ENCODE data around the gene HS3ST4. TPM values are rescaled to one million over a fixed set of nuclear protein-coding genes. Genes with fewer than 3 reads are reported as not detected.

Gene HS3ST4
- polyA plus RNA-seq, 1 donor (not counting 4 experiments of a cell fraction or from before 2014, with no cell fraction given): not detected

DNA sequence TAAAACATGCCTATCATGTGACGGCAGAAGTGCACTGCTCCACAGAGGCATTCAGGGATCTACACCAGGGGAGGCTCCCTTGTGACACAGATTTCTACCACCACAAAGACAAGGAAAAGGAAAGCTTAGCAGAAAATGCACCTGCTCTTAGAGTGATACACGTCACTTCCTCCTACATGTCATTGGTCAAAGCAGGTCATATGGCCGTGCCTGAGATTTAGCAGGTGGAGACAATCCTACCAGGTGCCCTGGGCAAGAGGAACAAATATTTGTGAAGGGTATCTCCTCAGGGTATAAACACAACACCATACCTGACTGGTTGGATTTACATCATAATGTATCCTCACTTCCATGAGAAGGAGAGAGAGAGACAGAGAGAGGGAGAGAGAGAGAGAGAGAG lies 362.1 kb downstream of the HS3ST4 start:
- H3K27ac ChIP-seq (ENCODE audit: control insufficient read depth, insufficient read depth, low read length): no peak overlapping the region
- no peak for DNase-seq (ENCODE audit: low read depth, low spot score)
- no peak overlapping the region for H2AFZ ChIP-seq (ENCODE audit: control insufficient read depth, low read length)
- FAIRE-seq: no peak
- no peaks in the 10 kb centered on the region for H3K9me1 ChIP-seq (ENCODE audit: control insufficient read depth, extremely low read depth, insufficient read depth, low read length)
- no peak overlapping the region for H3K9ac ChIP-seq (ENCODE audit: control insufficient read depth, extremely low read depth, insufficient read depth, low read length)
- no peak overlapping the region for H3K4me2 ChIP-seq (ENCODE audit: control insufficient read depth, extremely low read depth, insufficient read depth, low read depth, low read length)
- H3K4me1 ChIP-seq (ENCODE audit: control insufficient read depth, extremely low read depth, insufficient read depth, low read length): no peaks in the 10 kb centered on the region
- peaks cover 2% of the 10 kb centered on the region for H3K9me3 ChIP-seq (ENCODE audit: control insufficient read depth, low read depth, low read length)
- TF ChIP-seq, protein P1, sequence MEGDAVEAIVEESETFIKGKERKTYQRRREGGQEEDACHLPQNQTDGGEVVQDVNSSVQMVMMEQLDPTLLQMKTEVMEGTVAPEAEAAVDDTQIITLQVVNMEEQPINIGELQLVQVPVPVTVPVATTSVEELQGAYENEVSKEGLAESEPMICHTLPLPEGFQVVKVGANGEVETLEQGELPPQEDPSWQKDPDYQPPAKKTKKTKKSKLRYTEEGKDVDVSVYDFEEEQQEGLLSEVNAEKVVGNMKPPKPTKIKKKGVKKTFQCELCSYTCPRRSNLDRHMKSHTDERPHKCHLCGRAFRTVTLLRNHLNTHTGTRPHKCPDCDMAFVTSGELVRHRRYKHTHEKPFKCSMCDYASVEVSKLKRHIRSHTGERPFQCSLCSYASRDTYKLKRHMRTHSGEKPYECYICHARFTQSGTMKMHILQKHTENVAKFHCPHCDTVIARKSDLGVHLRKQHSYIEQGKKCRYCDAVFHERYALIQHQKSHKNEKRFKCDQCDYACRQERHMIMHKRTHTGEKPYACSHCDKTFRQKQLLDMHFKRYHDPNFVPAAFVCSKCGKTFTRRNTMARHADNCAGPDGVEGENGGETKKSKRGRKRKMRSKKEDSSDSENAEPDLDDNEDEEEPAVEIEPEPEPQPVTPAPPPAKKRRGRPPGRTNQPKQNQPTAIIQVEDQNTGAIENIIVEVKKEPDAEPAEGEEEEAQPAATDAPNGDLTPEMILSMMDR (optimal IDR thresholded peaks at IDR 0.05 in 1 of 3, IDR thresholded peaks at IDR 0.05 in 1 of 3, conservative IDR thresholded peaks at IDR 0.05 in 1 of 3; ENCODE audit: extremely low read depth in 1 of 3, insufficient read depth in 2 of 3, low read length in 3 of 3): no peak
- TF ChIP-seq EZH2 (IDR thresholded peaks at IDR 0.05; ENCODE audit: low read length): no peak
- no peaks in the 10 kb centered on the region for H3K36me3 ChIP-seq (ENCODE audit: control insufficient read depth in 2 of 2, extremely low read depth in 1 of 2, insufficient read depth in 2 of 2, low read length in 2 of 2)
- H4K20me1 ChIP-seq (ENCODE audit: control insufficient read depth, extremely low read depth, insufficient read depth, low read length): no peaks in the 10 kb centered on the region
- dilution Hi-C loops (cut with MboI; ENCODE audit: extremely low pct_ligation_motif_present, low sequenced_read_pairs): no loop called here
- H3K27me3 ChIP-seq (ENCODE audit: control insufficient read depth, extremely low read depth, insufficient read depth, low read length): no peaks in the 10 kb centered on the region
- no peaks in the 10 kb centered on the region for H3K79me2 ChIP-seq (ENCODE audit: control insufficient read depth, insufficient read depth, low read length)
- no peak overlapping the region for H3K4me3 ChIP-seq (ENCODE audit: control insufficient read depth in 2 of 3, extremely low read depth in 1 of 3, insufficient read depth in 2 of 3, low read depth in 1 of 3, low read length in 3 of 3)

- peaks cover 2% of the 10 kb centered on the region for H3K9me3 ChIP-seq (ENCODE audit: control insufficient read depth, low read depth, low read length)
- H3K27ac ChIP-seq (ENCODE audit: control insufficient read depth, insufficient read depth, low read length): no peak overlapping the region
- H2AFZ ChIP-seq (ENCODE audit: control insufficient read depth, low read length): no peak overlapping the region
- no peak for TF ChIP-seq EZH2 (IDR thresholded peaks at IDR 0.05; ENCODE audit: low read length)
- TF ChIP-seq, protein P1 (optimal IDR thresholded peaks at IDR 0.05 in 1 of 3, IDR thresholded peaks at IDR 0.05 in 1 of 3, conservative IDR thresholded peaks at IDR 0.05 in 1 of 3; ENCODE audit: extremely low read depth in 1 of 3, insufficient read depth in 2 of 3, low read length in 3 of 3): no peak
- dilution Hi-C loops (cut with MboI; ENCODE audit: extremely low pct_ligation_motif_present, low sequenced_read_pairs): no loop called here
- no peak overlapping the region for H3K9ac ChIP-seq (ENCODE audit: control insufficient read depth, extremely low read depth, insufficient read depth, low read length)
- no peak for FAIRE-seq
- DNase-seq (ENCODE audit: low read depth, low spot score): no peak
- no peaks in the 10 kb centered on the region for H3K9me1 ChIP-seq (ENCODE audit: control insufficient read depth, extremely low read depth, insufficient read depth, low read length)
- no peaks in the 10 kb centered on the region for H4K20me1 ChIP-seq (ENCODE audit: control insufficient read depth, extremely low read depth, insufficient read depth, low read length)
- H3K4me1 ChIP-seq (ENCODE audit: control insufficient read depth, extremely low read depth, insufficient read depth, low read length): no peaks in the 10 kb centered on the region
- no peaks in the 10 kb centered on the region for H3K36me3 ChIP-seq (ENCODE audit: control insufficient read depth in 2 of 2, extremely low read depth in 1 of 2, insufficient read depth in 2 of 2, low read length in 2 of 2)
- no peak overlapping the region for H3K4me3 ChIP-seq (ENCODE audit: control insufficient read depth in 2 of 3, extremely low read depth in 1 of 3, insufficient read depth in 2 of 3, low read depth in 1 of 3, low read length in 3 of 3)
- no peak overlapping the region for H3K4me2 ChIP-seq (ENCODE audit: control insufficient read depth, extremely low read depth, insufficient read depth, low read depth, low read length)
- H3K27me3 ChIP-seq (ENCODE audit: control insufficient read depth, extremely low read depth, insufficient read depth, low read length): no peaks in the 10 kb centered on the region
- H3K79me2 ChIP-seq (ENCODE audit: control insufficient read depth, insufficient read depth, low read length): no peaks in the 10 kb centered on the region
Observed at GRCh38 chr16:26058326-26058725, 366.6 kb downstream of the HS3ST4 start.
